ENCODE measurements around the gene TANGO2.

- TF ChIP-seq CEBPB (IDR thresholded peaks at IDR 0.05; ENCODE audit: borderline replicate concordance in 1 of 2, low read depth in 2 of 2, low read length in 2 of 2) = no peak
- TF ChIP-seq CTCF (IDR thresholded peaks at IDR 0.05 in 2 of 3, conservative IDR thresholded peaks at IDR 0.05 in 1 of 3; ENCODE audit: control insufficient read depth in 2 of 3, extremely low read depth in 1 of 3, insufficient read depth in 1 of 3, low read depth in 3 of 3, low read length in 3 of 3) = no peak
Measured at GRCh38 chr22:19984201-19984753, 36.6 kb upstream of the TANGO2 start.
